Osteocyte (in vitro differentiated cells): Measurements from ENCODE around the gene MPPED2. TPM values are rescaled to one million over a fixed set of nuclear protein-coding genes. Genes with fewer than 3 reads are reported as not detected.

ENCODE experiments used
- DNase-seq: peaks from one replicate; pipeline ENCODE4 v3.0.0; 2021; ENCODE audit warnings: mixed read lengths; ENCODE audit not compliant: unreplicated experiment; ENCODE audit errors: extremely low spot score
- H3K27ac Mint-ChIP-seq: one replicate; pipeline ENCODE4 v1.8.0; 2021; ENCODE audit warnings: mild to moderate bottlenecking, mixed read lengths; ENCODE audit not compliant: unreplicated experiment
- H3K27me3 Mint-ChIP-seq: one replicate; pipeline ENCODE4 v1.8.0; 2021; ENCODE audit warnings: mixed read lengths; ENCODE audit not compliant: unreplicated experiment
- H3K36me3 Mint-ChIP-seq: one replicate; pipeline ENCODE4 v1.8.0; 2021; ENCODE audit warnings: mixed read lengths; ENCODE audit not compliant: unreplicated experiment
- H3K4me1 Mint-ChIP-seq: one replicate; pipeline ENCODE4 v1.8.0; 2021; ENCODE audit warnings: mixed read lengths; ENCODE audit not compliant: unreplicated experiment
- H3K4me3 Mint-ChIP-seq: one replicate; pipeline ENCODE4 v1.8.0; 2021; ENCODE audit warnings: mild to moderate bottlenecking, moderate library complexity, mixed read lengths; ENCODE audit not compliant: unreplicated experiment
- H3K9me3 Mint-ChIP-seq: one replicate; pipeline ENCODE4 v1.8.0; 2021; ENCODE audit warnings: mixed read lengths; ENCODE audit not compliant: unreplicated experiment
- CTCF ChIP-seq: fragments of 200-600 bp; sonication (generic); IDR thresholded peaks from 2 replicates; pipeline ENCODE4 v1.5.0; 2021; ENCODE audit warnings: antibody characterized with exemption, mild to moderate bottlenecking, moderate library complexity
- total RNA-seq: library from RNA; stranded (reverse); gene quantifications from 2 replicates; pipeline ENCODE4 v1.2.1, GENCODE V29; 2021

MPPED2 gene
- total RNA-seq, 1 donor from 2014 or later = not detected

GRCh38 chr11:30550022-30550542 is 36.1 kb downstream of the MPPED2 start:
- H3K27ac Mint-ChIP-seq = no peak overlapping the region
- no peak overlapping the region for H3K4me3 Mint-ChIP-seq
- TF ChIP-seq CTCF = no peak
- H3K27me3 Mint-ChIP-seq = no peaks in the 10 kb centered on the region
- H3K36me3 Mint-ChIP-seq = no peaks in the 10 kb centered on the region
- H3K4me1 Mint-ChIP-seq = no peaks in the 10 kb centered on the region
- DNase-seq = no peak
- H3K9me3 Mint-ChIP-seq = no peaks in the 10 kb centered on the region

GRCh38 chr11:30549565-30549964 is 36.6 kb downstream of the MPPED2 start:
- H3K27me3 Mint-ChIP-seq = no peaks in the 10 kb centered on the region
- H3K9me3 Mint-ChIP-seq = no peaks in the 10 kb centered on the region
- no peaks in the 10 kb centered on the region for H3K4me1 Mint-ChIP-seq
- no peaks in the 10 kb centered on the region for H3K36me3 Mint-ChIP-seq
- H3K4me3 Mint-ChIP-seq = no peak overlapping the region
- no peak for TF ChIP-seq CTCF
- no peak for DNase-seq
- no peak overlapping the region for H3K27ac Mint-ChIP-seq

- no peaks in the 10 kb centered on the region for H3K9me3 Mint-ChIP-seq
- H3K36me3 Mint-ChIP-seq = no peaks in the 10 kb centered on the region
- H3K27ac Mint-ChIP-seq = no peak overlapping the region
- no peak overlapping the region for H3K4me3 Mint-ChIP-seq
- no peak for DNase-seq
- H3K4me1 Mint-ChIP-seq = no peaks in the 10 kb centered on the region
- no peak for TF ChIP-seq CTCF
- H3K27me3 Mint-ChIP-seq = no peaks in the 10 kb centered on the region
Observed at GRCh38 chr11:30546334-30546733, 39.8 kb downstream of the MPPED2 start.

GRCh38 chr11:30545507-30545906 is 40.6 kb downstream of the MPPED2 start:
- no peak overlapping the region for H3K27ac Mint-ChIP-seq
- DNase-seq = no peak
- H3K4me3 Mint-ChIP-seq = no peak overlapping the region
- H3K36me3 Mint-ChIP-seq = no peaks in the 10 kb centered on the region
- no peak for TF ChIP-seq CTCF
- no peaks in the 10 kb centered on the region for H3K9me3 Mint-ChIP-seq
- no peaks in the 10 kb centered on the region for H3K4me1 Mint-ChIP-seq
- no peaks in the 10 kb centered on the region for H3K27me3 Mint-ChIP-seq

- no peak for TF ChIP-seq CTCF
- H3K4me3 Mint-ChIP-seq = no peak overlapping the region
- H3K27ac Mint-ChIP-seq = no peak overlapping the region
- no peaks in the 10 kb centered on the region for H3K4me1 Mint-ChIP-seq
- no peaks in the 10 kb centered on the region for H3K36me3 Mint-ChIP-seq
- DNase-seq = no peak
- peaks cover 4% of the 10 kb centered on the region for H3K27me3 Mint-ChIP-seq
- H3K9me3 Mint-ChIP-seq = no peaks in the 10 kb centered on the region
Observed at GRCh38 chr11:30543066-30543465, 43.1 kb downstream of the MPPED2 start.
